Stimulated activated naive CD8-positive, alpha-beta T cell treated with anti-CD3 and anti-CD28 coated beads, Interleukin-15, Interleukin-2, amounts not matched to agents 100 U/mL and 50 U/mL, for 24 hours (primary cell): ENCODE results near the gene SS18.
A peak's percentile ranks its signal among the peaks of the same experiment; 100 is the strongest.
"Not testable (repeated sequence)": the region's sequence is repeated elsewhere in the genome, so short reads cannot be mapped to it uniquely, and the experiment has no call there.

ENCODE experiments used
- ATAC-seq: fragments of 150-1000 bp; cut with Tn5 transposase; one replicate; pipeline ENCODE4 v1.10.0; 2021
- DNase-seq: peaks from one replicate; pipeline ENCODE4 v3.0.0; 2021

SS18 gene

GRCh38 chr18:26090130-26091046 is at the start of gene SS18:
Gene SS18 (minus strand): TSS chr18:26090613. CDS start chr18:26090569, 44 bp downstream.
- ATAC-seq (peak; percentile 92), DNase-seq (peak; percentile 92)

DNA sequence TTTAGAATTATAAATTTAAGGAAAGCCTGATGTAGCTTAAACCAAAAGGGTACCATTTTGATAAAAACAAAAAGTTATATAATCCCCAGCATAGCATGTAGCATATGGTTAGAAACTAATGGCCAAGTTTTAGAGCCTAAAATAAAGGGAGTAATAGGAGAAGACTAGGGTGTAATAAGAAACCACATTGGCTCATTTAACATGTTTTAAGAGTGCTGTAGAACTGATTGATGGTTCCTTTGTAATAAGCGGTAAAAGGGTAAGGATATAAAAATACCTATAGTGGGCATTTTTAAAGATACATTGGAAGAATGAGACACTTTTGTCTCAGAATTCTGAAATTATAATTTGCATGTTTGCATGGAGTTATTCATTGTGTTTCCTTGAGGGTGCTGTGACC is 45.1 kb upstream of the SS18 start:
- ATAC-seq (no peak), DNase-seq (no peak)

DNA sequence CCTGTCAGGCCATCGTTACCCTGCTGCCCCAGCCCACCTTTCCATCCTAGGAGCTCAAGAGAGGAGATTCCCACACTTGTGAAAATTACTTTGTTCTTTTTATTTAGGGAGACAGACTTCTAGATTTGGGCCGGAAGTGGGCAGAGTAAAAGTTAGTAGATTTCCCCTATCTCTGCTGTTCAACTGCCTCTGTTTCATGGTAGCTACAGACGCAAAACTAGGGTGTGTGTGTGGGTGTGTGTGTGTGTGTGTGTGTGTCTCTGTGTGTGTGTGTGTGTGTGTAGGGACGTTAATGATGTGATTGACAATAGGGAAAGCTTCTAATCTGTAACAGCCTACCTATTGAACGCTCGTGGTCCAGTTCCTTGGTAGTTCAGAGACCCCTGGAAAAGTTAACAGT is 43.7 kb upstream of the SS18 start:
- no peak for ATAC-seq

GRCh38 chr18:26133652-26134051 is 43.2 kb upstream of the SS18 start, which contains the start of gene PSMA8:
Gene PSMA8 (plus strand): TSS chr18:26133869. CDS start chr18:26133966, 97 bp downstream.
- DNase-seq (peak; percentile 43), ATAC-seq (peak; percentile 68)

More for the DNA sequence above, 43.7 kb upstream of the SS18 start:
- no peak for DNase-seq

DNA sequence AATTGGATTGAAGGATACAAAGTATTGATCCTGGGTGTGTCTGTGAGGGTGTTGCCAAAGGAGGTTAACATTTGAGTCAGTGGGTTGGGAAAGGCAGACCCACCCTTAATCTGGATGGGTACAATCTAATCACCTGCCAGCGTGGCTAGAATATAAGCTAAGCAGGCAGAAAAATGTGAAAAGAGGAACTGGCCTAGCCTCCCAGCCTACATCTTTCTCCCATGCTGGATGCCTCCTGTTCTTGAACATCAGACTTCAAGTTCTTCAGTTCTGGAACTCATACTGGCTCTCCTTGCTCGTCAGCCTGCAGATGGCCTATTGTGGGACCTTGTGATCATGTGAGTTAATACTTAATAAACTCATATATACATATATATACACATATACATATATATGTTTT is 37.8 kb upstream of the SS18 start:
- not testable (repeated sequence) for ATAC-seq, DNase-seq

DNA sequence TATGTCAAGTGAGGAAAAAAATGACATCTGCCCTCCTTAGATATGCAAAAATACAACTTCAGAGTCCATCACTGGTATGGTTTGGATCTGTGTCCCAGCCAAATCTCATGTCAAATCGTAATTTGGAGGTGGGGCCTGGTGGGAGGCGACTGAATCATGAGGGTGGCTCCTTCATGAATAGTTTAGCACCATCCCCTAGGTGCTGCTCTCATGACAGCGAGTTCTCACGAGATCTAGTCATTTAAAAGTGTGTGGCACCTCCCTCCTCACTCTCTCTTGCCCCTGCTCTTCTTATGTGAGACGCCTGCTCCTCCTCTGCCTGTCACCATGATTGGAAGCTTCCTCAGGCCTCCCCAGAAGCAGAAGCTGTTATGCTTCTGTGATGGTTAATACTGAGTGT is 37.4 kb upstream of the SS18 start:
- ATAC-seq (no peak), DNase-seq (no peak)

DNA sequence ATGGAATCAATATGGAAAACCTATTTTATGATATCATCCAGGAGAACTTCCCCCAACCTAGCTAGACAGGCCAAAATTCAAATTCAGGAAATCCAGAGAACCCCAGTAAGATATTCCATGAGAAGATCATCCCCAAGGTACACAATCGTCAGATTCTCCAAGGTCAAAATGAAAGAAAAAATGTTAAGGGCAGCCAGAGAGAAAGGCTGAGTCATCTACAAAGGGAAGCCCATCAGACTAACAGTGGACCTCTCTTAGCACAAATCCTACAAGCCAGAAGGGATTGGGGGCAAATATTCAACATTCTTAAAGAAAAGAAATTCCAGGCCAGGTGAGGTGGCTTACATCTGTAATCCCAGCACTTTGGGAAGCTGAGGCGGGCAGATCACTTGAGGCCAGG is 31.6 kb upstream of the SS18 start:
- not testable (repeated sequence) for DNase-seq, ATAC-seq

GRCh38 chr18:26121476-26121875 is 31.1 kb upstream of the SS18 start:
- ATAC-seq, result no peak
- DNase-seq, result no peak

- no peak for DNase-seq
- no peak for ATAC-seq
These were observed 28.8 kb upstream of the SS18 start for GRCh38 chr18:26119246-26119645.

- no peak for DNase-seq
- no peak for ATAC-seq
These were observed 13.6 kb upstream of the SS18 start for GRCh38 chr18:26104035-26104434.

- peak; percentile 47 for DNase-seq
These were observed 13.2 kb upstream of the SS18 start for GRCh38 chr18:26103579-26103978.

DNA sequence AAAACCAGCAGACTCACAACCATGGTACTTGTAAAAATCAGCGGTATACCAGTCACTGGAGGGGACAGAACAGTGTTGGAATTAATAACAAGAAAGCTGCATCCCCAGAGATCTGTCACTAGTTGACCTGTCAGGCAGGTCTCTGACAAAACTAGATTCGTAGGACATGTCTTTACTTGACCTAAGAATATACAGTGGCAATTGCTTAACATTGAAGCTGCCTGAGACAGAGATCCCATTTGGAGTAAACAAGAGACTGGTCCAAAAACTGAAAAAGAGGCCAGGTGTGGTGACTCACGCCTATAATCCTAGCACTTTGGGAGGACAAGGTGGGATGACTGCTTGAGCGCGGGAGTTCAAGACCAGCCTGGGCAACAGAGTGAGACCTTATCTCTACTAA is 7.2 kb upstream of the SS18 start:
- DNase-seq (no peak), ATAC-seq (no peak)

More at GRCh38 chr18:26103579-26103978, 13.2 kb upstream of the SS18 start:
- peak; percentile 36 for ATAC-seq

- DNase-seq, result no peak
- ATAC-seq, result no peak
These were observed 6.4 kb upstream of the SS18 start for GRCh38 chr18:26096852-26097251.

- no peak for DNase-seq
- peak; percentile 50 for ATAC-seq
These were observed 726 bp upstream of the SS18 start for GRCh38 chr18:26091047-26091630.

- no peak for DNase-seq
These were observed 902 bp downstream of the SS18 start for GRCh38 chr18:26089293-26090129.

GRCh38 chr18:26088487-26088886 is 1.9 kb downstream of the SS18 start:
- ATAC-seq (no peak), DNase-seq (no peak)

More at GRCh38 chr18:26089293-26090129, 902 bp downstream of the SS18 start:
- no peak for ATAC-seq

DNA sequence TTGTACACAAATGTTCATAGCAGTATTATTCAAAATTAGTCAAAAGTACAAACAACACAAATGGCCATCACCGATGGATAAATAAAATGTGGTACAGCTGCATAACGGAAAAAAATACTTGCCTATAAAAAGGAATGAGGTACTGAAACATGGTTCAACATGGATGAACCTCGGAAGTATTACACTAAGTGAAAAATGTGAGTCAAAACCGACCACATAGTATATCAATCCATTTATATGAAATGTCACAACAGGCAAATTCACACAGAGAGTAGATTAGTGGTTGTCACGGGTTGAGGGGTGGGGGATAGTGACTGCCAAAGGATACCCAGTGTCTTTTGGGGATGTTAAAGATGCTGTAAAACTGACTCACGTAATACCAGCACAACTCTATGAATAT is 3.5 kb downstream of the SS18 start:
- DNase-seq, result no peak

DNA sequence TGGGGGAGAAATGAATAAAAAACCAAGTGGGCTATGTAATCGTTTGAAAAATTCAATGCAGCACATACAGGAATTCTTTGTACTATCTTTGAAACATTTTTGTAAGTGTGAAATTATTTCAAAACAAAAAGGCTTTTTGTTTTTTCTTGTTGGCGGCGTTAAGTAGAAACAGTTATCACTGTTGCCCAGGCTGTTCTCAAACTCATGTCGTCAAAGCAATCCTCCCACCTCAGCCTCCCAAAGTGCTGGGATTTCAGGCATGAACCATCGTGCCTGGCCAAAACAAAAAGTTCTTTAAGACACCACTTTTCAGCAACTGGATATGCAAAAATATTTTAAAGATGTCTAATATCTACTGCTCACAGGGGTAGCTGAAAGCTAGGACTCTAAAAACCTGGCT is 5.4 kb downstream of the SS18 start:
- ATAC-seq (no peak), DNase-seq (no peak)

More for the DNA sequence above, 3.5 kb downstream of the SS18 start:
- no peak for ATAC-seq

GRCh38 chr18:26083099-26083498 is 7.3 kb downstream of the SS18 start:
- ATAC-seq, result no peak
- DNase-seq, result no peak

DNA sequence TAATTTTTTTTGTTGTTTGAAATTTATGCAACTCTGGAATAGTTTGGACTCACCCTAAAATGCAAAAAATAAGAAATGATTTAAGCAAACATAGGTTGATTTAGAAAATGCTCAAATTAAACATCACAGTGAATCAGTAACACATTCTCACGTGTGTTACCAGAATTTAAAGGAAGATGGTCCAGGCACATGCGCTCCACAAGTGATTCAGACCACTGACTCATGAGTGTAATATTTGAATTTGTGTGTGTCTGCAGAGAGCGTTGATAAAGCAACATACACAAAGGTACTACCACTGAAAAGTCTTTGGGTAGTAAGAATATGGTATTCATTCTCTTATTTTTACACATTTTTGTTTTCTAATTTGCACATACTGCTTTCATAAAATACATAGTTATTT is 7.9 kb downstream of the SS18 start:
- ATAC-seq, result no peak

GRCh38 chr18:26074246-26074645 is 16.2 kb downstream of the SS18 start:
- no peak for DNase-seq
- no peak for ATAC-seq

More for the DNA sequence above, 7.9 kb downstream of the SS18 start:
- DNase-seq, result no peak

DNA sequence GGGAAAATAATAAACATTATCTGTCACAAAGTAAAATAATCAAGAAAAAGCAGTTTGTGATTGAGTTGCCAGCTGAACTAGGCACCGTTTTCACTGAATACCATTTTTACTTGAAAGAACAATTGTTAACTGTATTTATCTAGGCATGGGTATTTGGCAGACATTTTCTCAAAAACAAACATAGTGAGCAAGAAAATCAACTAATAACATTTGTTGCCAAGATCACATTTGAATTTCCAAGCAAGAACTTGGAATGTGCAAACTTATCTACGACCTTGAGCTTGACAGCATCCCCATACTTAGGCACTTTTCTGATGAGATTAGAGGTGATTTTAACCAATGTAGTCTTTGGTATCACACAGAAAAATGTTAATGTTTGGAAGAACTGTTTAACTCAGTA is 16.7 kb downstream of the SS18 start:
- DNase-seq, result no peak
- ATAC-seq, result no peak
